AG20443 (cell line): Measurements from ENCODE around the gene STYXL2.

ENCODE experiments used
- DNase-seq: peaks from one replicate; pipeline ENCODE4 v3.0.0; 2012; ENCODE audit warnings: low spot score, mixed read lengths

Gene STYXL2

DNA sequence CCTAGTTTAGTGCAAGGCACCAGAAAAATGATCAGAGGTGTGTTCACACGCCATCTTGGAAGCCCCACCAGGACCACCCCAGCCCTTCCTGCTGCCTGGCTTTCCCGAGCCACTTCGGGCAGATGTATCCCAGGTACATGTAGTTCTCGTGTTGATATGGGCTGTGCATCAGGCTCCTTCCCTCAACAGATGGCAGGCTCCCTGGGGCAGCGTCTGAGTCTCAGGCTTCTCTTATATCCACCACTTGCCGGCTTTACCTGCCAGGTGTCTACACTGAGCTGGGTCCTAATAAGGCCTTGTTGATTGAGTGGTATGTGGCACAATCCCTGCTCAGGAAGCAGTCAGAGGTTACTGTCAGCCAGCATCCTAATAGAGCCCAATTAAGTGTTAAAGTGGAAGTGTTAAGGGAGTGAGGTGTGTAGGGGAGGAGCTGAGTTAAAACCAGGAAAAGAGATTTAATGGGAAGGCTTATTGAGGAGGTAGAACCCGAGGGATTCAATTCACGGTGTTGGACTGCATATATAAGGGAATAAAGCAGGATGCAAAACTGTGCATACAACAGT, 12.2 kb upstream of the STYXL2 start:
- DNase-seq = no peak

- no peak for DNase-seq
These were observed 11.3 kb upstream of the STYXL2 start for GRCh38 chr1:167082511-167083027.

DNA sequence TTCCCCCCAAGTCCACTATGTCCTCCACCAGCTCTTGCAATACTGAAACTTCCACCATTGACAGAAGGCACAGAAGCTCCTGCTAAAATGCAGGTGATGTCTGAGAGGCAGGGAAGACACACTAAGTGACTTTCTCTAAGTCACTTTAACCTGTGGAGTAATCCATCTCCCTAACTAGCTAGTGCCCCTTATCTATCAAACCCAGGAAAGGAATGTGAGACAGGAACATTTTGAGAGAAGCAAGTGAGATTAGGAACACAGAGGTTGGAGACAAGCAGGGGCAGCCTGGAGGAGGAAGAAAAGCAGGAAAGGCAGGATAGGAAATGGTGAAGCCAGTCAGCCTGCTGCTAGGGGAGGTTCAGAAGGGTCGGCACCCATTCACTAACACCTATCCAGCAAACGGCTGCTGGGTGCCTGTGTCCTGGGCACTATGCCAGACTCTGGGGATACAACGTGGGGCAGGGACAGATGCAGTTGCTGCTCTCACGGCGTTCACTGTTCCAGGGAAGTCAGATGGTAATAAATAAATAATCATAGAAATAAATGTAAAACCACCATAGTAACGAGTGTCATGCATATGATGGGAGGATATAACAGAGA, 10.7 kb upstream of the STYXL2 start:
- no peak for DNase-seq

GRCh38 chr1:167083871-167084270, 10.0 kb upstream of the STYXL2 start:
- DNase-seq = no peak

- no peak for DNase-seq
These were observed 9.1 kb upstream of the STYXL2 start for GRCh38 chr1:167084757-167085156.

GRCh38 chr1:167086033-167086432, 7.8 kb upstream of the STYXL2 start:
- no peak for DNase-seq

DNA sequence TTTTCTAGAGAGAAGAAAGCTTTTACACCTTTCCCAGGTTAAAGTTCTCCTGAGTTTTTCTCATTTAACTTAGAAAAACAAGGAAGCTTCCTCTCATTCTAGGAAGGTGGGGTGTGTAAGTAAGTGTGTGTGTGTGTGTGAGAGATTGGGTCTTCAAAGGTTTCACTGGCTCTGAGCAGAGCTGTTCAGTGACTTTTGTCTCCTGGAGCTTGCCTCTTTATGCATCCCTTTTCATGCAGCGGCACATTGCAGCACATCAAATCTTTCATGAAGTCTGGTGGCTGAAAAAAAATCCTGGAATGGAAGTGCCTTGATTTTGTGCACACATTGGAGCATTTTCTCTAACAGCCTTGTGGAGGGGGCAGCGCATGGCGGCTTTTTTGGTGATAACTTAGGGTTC, 7.1 kb upstream of the STYXL2 start:
- no peak for DNase-seq

GRCh38 chr1:167088746-167089417, 5.0 kb upstream of the STYXL2 start:
- no peak for DNase-seq

GRCh38 chr1:167089939-167090313, 3.9 kb upstream of the STYXL2 start:
- no peak for DNase-seq

DNA sequence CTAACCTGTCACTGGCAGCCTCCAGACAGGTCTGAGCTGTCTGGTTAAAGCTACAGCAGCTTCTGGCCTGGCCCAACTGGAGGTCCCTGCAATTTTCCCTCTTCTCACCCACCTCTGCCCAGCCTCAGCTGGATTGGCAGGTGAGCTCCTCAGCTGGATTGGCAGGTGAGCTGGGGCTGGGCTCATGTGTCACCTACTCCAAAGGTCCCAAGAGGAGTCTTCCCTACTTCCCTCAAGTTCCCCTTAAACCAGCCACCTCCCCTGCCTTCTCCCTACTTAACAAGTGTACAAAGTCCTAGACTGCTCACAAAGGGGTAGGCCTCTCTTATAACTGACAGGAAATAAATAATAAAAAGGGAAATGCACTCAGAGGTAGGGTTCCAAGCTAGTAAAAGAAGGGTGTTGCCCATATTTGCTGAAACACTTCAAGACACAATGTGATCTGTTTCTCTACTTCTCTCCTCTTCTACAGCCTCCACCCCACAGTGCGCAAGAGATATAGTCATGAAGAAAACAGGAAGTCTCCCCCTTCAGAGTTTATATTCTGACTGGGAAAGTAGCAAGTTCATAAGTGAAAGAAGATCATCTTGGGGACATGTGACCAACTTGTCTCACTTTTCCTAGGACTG, 3.4 kb upstream of the STYXL2 start, which contains the start of gene GPA33:
Gene GPA33, minus strand, starts transcription at position 64 of the 629 bp plus-strand sequence. CDS start 90 bp downstream, outside the sequence.
- no peak for DNase-seq

GRCh38 chr1:167092653-167093052, 1.2 kb upstream of the STYXL2 start:
- DNase-seq = no peak

- no peak for DNase-seq
These were observed 815 bp downstream of the STYXL2 start for GRCh38 chr1:167094690-167095089.

DNA sequence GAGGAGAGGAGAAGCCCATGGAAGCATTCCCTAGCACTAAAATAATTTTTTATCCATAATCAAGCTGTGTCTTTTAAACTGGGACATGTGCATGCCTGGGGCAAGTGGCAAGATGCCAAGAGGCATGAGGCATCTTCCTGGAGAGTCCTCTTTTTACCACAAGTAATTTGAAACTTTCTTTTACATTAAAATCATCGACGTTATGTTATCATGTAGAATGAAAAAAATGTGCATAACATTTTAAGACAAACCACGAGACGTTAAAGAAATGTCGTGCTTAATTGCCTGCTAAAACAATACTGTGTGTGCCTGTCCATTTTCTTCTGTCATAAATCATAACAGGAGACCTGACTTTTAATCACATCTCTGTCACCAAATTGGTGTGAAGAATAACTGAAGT, 1.5 kb downstream of the STYXL2 start:
- peak; percentile 38 for DNase-seq

- no peak for DNase-seq
These were observed 6.0 kb downstream of the STYXL2 start for GRCh38 chr1:167099851-167100250.

DNA sequence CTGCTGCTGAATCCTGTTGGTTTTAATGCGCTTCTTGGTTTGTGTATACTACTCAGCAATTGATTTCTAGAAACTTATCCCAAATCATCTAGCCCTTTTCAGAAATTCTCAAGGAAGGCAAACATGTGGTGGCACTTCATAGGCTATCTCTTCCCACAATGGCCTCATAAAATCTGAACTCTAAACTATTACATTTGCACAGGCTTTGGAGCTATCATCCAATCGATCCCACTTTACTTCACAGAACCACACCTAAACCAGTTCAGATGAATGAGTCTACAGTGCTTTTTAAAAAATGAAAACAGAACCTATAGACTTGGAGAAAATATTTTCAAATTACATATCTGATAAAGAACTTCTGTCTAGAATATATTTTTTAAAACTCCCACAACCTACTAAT, 6.9 kb downstream of the STYXL2 start:
- no peak for DNase-seq

DNA sequence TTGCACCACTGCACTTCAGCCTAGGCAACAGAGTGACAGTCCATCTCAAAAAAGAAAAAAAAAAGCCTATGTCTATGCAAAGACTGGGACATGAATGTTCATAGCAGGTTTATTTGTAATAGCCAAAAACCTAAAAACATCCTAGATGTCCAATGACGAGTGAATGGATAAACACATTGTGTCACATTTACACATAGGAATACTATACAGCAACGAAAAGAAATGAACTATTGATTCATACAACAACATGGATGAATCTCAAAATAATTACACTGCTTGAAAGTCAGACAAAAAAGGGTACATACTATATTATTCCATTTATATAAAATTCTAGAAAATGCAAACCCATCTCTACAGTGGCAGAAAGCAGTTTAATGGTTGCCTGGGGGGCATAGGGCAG, 7.9 kb downstream of the STYXL2 start:
- DNase-seq = no peak

- DNase-seq = no peak
These were observed 9.2 kb downstream of the STYXL2 start for GRCh38 chr1:167102906-167103573.

DNA sequence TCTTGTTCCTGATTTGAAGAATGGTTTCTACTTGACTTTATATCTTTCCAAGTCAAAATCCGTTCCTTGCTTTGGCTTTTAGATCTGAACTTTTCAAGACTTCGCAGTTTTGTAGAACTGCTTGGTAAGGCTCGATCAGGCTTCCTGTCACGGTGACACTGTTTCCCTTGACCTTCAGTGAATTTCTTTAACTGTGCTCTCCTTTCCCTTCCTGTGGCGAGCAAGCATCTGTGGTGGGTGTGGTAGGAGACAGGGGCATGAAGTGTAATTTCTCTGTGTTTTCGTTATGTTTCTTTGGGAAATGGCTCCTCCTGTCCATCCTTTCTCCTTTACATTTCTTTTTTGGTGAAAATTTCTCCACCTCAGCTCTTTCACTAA, 10.4 kb downstream of the STYXL2 start:
- no peak for DNase-seq

- no peak for DNase-seq
These were observed 11.6 kb downstream of the STYXL2 start for GRCh38 chr1:167105271-167106118.

DNA sequence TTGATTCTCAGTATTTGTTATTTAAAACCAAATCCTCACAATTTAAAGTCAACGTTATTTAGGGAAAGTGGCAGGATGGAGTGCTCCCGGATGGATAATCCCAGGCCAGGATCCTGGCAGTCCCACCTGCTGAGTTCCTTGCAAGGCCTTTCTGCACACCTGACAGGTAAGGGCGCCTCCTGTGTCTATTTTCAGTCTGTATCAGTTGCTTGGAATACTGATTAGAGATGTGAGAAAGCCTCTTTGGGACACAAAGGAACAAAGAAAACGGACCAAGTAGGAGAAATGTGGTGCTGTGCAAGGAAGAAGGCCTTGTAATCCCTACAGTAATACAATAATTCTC, 12.2 kb downstream of the STYXL2 start:
- DNase-seq = no peak

DNA sequence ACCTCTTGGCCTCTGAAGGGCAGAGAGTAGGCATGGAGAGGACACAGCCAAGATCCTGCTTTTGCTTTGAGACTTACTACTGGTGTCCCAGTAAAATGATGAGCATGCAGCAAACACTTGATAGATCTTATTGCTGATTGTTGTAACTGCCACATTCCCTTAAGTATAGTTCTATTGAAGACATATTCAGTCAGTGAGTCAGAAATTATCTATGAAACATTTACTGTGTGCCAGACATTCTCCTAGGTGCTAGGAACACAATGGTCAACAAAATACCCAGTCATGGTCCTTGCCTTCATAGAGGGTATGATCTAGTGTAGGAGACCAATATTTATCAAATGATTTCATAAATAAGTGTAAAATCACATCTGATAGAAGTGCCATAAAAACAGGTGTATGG, 13.6 kb downstream of the STYXL2 start:
- no peak for DNase-seq

DNA sequence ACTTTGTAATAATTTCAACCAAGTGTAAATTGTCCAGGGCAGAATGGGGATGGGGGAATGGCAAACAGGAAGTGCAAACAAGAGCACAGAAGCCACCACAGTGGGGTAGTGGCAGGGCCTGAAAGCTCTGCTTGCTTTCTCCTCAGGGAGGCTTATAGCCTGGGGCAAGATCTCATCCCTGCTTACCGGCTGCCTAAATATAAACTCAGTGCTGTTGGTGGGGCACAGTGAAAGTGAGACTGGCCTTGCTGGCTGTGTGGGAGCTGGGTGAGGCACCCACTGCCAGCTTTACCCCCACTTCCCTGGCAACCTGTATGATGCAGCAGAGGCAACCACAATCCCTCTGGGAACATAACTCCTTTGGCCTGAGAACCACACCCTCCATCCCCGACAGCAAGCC, 15.2 kb downstream of the STYXL2 start:
- DNase-seq = no peak
